GM19372 (cell line): ENCODE data around the gene SLC24A4.
"Not testable (repeated sequence)": the region's sequence is repeated elsewhere in the genome, so short reads cannot be mapped to it uniquely, and the experiment has no call there.

ENCODE experiments used
- ATAC-seq: cut with Tn5 transposase; IDR thresholded peaks from one replicate; pipeline ENCODE4 v1.9.1; 2021; ENCODE audit warnings: mild to moderate bottlenecking, low read depth, moderate library complexity; ENCODE audit not compliant: unreplicated experiment

SLC24A4 gene

GRCh38 chr14:92398888-92399636 is 76.1 kb downstream of the SLC24A4 start:
- ATAC-seq, result no peak

- peak; percentile 77 for ATAC-seq
Observed at GRCh38 chr14:92400579-92401444, 77.8 kb downstream of the SLC24A4 start.

- ATAC-seq, result no peak
Observed at GRCh38 chr14:92401561-92401960, 78.6 kb downstream of the SLC24A4 start.

- ATAC-seq, result not testable (repeated sequence)
Observed at GRCh38 chr14:92402500-92402899, 79.5 kb downstream of the SLC24A4 start.

- no peak for ATAC-seq
Observed at GRCh38 chr14:92404018-92404417, 81.1 kb downstream of the SLC24A4 start.

DNA sequence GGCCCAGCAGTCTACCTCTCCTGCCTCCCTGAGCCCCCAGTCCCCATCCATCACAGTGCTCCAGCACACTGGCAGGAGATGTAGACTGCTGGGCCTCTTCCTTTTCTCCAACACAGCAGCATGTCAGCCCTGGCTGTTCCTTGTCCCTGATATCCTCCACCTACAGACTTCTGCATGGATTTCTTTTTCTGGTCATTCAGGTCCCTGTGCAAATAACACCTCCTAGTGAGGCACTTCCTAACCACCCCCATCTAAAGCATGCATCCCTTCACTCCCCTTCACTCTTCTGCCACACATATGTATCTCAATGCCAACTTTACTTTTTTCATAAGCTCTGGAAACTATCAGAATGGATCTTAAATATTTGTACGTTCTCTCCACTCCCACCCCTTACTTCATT is 81.5 kb downstream of the SLC24A4 start:
- no peak for ATAC-seq

DNA sequence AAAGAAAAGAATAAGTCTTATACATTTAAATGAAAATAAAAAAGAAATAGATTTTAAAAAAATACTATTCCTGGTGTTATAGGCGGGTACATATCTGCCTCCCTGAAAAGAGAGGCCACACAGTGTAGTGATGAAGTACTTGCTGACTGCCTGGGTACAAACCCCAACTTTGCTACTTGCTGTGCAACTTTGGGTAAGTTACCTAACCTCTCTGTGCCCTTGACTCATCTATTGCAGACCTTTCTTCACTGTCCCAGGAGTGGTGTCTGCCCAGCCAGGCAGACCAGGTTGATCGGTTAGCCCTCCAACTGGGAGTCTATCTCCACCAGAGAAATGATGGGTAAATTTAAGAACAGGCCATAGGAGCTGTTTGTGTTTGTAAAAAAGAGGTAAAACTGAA is 82.0 kb downstream of the SLC24A4 start:
- ATAC-seq, result no peak

DNA sequence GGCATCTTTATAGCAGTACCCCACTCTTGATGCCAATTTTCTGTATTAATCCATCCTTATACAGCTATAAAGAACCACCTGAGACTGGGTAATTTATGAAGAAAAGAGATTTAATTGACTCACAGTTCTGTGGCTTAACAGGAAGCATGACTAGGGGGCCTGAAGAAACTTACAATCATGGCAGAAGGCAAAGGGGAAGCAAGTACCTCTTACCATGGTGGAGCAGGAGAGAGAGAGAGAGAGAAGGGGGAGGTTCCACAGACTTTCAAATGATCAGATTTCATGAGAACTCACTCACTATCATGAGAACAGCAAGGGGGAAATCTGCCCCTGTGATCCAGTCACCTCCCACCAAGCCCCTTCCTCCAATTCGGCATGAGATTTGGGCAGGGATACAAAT is 84.4 kb downstream of the SLC24A4 start:
- no peak for ATAC-seq

- no peak for ATAC-seq
Observed at GRCh38 chr14:92409043-92409442, 86.1 kb downstream of the SLC24A4 start.

DNA sequence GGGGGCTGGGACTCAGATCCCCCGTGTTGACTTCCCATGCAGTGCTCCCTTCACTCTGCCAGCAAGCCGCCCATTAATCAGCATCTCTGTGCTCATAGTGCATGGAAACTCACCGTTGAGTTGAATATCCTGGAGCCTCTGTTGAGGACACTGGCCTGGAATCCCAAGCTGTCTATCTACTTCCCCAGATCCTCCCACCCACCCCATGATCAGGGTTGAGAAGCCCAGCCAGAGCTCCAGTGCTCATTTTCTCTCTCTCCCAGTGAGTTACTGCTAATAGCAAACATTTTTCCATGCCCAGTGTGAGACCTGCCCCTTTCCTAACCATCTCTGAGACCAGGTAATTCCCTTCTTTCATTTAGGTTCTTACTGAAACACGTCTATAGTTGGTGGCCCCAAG is 88.2 kb downstream of the SLC24A4 start:
- no peak for ATAC-seq

GRCh38 chr14:92411941-92412340 is 89.0 kb downstream of the SLC24A4 start:
- ATAC-seq, result no peak

GRCh38 chr14:92412912-92413311 is 89.9 kb downstream of the SLC24A4 start:
- ATAC-seq, result no peak

DNA sequence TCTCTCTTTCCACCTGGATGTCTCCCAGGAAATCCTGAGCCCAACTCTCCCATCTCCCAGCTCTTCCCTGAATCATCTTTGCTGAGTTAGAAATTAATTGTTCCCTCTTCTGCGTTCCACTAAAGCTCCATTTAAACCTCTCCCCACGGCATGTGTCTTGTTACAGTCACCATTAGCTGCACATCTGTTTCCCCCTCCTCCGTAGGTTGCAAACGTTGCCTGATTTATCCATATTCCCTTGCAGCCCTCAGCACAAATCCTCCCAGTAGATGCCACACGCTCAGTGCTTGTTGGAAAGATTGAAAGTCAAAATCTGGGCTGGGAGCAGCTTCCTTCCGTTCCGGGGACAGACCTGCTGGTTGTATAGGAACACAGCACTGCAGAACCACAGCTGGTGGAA is 90.4 kb downstream of the SLC24A4 start:
- no peak for ATAC-seq

- ATAC-seq, result no peak
Observed at GRCh38 chr14:92414690-92415445, 91.9 kb downstream of the SLC24A4 start.

- no peak for ATAC-seq
Observed at GRCh38 chr14:92415969-92416368, 93.0 kb downstream of the SLC24A4 start.

- no peak for ATAC-seq
Observed at GRCh38 chr14:92416544-92416943, 93.6 kb downstream of the SLC24A4 start.

DNA sequence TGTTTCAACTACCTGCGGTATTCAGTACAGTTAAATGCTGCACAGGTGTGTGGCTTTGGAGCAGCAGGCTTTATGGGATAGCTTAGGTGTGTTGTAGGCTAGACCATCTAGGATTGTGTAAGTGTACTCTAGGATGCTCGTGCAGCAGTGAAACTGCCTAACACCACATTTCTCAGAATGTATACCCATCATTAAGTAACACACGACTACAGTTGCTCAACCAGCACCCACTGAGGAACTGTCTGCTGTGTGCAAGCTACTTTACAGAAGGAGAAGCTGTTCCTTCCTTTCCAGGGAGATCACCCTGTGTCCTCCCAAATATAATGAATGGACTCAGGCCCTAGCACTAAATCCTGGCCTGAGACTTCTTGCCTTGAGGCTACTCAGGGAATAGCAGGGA is 94.8 kb downstream of the SLC24A4 start:
- ATAC-seq, result no peak

GRCh38 chr14:92421751-92422150 is 98.8 kb downstream of the SLC24A4 start:
- ATAC-seq, result no peak

DNA sequence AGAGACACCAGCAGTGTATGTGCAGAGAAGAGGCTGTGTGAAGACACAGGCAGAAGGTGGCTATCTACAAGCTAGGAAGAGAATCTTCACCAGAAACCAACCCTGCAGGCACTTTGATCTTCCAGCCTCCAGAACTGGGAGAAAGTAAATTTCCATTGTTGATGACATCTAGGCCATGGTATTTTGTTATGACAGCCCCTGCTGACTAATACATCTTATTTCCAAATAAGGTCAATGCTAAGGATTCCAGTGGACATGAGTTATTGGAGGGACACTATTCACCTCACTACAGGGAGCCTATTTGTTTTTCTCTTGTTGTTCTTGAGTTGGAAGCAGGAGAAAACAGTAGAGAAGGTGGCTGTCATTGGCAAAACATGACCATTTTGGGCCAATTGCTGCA is 102.1 kb downstream of the SLC24A4 start:
- ATAC-seq, result no peak

- no peak for ATAC-seq
Observed at GRCh38 chr14:92426237-92426636, 103.3 kb downstream of the SLC24A4 start.

DNA sequence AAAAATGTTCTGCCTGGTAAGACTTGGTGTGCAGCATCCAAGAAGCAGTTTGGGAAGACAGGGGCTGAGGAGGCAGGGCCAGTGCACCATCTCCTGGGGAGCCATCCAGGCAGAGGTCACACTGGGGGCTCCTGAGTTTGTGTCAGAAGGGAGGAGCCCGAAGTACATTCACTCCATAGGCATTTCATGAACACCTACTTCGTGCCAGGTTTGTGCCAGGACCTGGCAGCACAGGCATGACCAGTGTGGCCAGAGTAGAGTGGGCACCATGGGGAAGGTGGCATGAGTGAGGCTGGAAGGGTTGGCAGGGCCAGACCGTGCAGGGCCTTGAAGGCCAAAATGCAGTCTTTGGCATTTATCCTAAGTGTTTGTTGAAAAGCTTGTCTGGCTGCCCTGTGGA is 104.1 kb downstream of the SLC24A4 start:
- no peak for ATAC-seq
